ENCODE results near the gene MYO3B.
"Not testable (repeated sequence)": the region's sequence is repeated elsewhere in the genome, so short reads cannot be mapped to it uniquely, and the experiment has no call there.

Gene MYO3B

GRCh38 chr2:170344663-170345346 is 166.9 kb downstream of the MYO3B start:
- no peak for DNase-seq

- no peak for DNase-seq
Measured at GRCh38 chr2:170345607-170346006, 167.7 kb downstream of the MYO3B start.

GRCh38 chr2:170349269-170349668 is 171.3 kb downstream of the MYO3B start:
- not testable (repeated sequence) for DNase-seq

GRCh38 chr2:170350929-170351826 is 173.2 kb downstream of the MYO3B start:
- no peak for DNase-seq

GRCh38 chr2:170353723-170354122 is 175.8 kb downstream of the MYO3B start:
- no peak for DNase-seq

GRCh38 chr2:170354388-170354787 is 176.4 kb downstream of the MYO3B start:
- DNase-seq = peak; percentile 95

GRCh38 chr2:170354855-170355780 is 177.2 kb downstream of the MYO3B start:
- DNase-seq = peak; percentile 97

- DNase-seq = no peak
Measured at GRCh38 chr2:170359466-170359865, 181.5 kb downstream of the MYO3B start.

GRCh38 chr2:170360546-170361089 is 182.7 kb downstream of the MYO3B start:
- DNase-seq = no peak

GRCh38 chr2:170361090-170361936 is 183.4 kb downstream of the MYO3B start:
- peak; percentile 34 for DNase-seq

- no peak for DNase-seq
Measured at GRCh38 chr2:170362313-170362870, 184.4 kb downstream of the MYO3B start.

GRCh38 chr2:170362871-170363631 is 185.1 kb downstream of the MYO3B start:
- peak; percentile 25 for DNase-seq

GRCh38 chr2:170365003-170365402 is 187.1 kb downstream of the MYO3B start:
- no peak for DNase-seq

- DNase-seq = no peak
Measured at GRCh38 chr2:170365686-170366085, 187.7 kb downstream of the MYO3B start.

- no peak for DNase-seq
Measured at GRCh38 chr2:170368370-170368769, 190.4 kb downstream of the MYO3B start.

GRCh38 chr2:170369228-170369627 is 191.3 kb downstream of the MYO3B start:
- DNase-seq = no peak

GRCh38 chr2:170369894-170370293 is 191.9 kb downstream of the MYO3B start:
- peak; percentile 23 for DNase-seq

- no peak for DNase-seq
Measured at GRCh38 chr2:170371231-170371998, 193.5 kb downstream of the MYO3B start.

- no peak for DNase-seq
Measured at GRCh38 chr2:170375192-170375591, 197.2 kb downstream of the MYO3B start.

All from NCI-H748 treated with DMSO at 0.1 percent for 48 hours (cell line).